Measurements from ENCODE around the gene PTPN3. TPM values are rescaled to one million over a fixed set of nuclear protein-coding genes. Genes with fewer than 3 reads are reported as not detected.

PTPN3 gene
- total RNA-seq, 1 experiment from 2014 or later = 1.1 TPM

DNA sequence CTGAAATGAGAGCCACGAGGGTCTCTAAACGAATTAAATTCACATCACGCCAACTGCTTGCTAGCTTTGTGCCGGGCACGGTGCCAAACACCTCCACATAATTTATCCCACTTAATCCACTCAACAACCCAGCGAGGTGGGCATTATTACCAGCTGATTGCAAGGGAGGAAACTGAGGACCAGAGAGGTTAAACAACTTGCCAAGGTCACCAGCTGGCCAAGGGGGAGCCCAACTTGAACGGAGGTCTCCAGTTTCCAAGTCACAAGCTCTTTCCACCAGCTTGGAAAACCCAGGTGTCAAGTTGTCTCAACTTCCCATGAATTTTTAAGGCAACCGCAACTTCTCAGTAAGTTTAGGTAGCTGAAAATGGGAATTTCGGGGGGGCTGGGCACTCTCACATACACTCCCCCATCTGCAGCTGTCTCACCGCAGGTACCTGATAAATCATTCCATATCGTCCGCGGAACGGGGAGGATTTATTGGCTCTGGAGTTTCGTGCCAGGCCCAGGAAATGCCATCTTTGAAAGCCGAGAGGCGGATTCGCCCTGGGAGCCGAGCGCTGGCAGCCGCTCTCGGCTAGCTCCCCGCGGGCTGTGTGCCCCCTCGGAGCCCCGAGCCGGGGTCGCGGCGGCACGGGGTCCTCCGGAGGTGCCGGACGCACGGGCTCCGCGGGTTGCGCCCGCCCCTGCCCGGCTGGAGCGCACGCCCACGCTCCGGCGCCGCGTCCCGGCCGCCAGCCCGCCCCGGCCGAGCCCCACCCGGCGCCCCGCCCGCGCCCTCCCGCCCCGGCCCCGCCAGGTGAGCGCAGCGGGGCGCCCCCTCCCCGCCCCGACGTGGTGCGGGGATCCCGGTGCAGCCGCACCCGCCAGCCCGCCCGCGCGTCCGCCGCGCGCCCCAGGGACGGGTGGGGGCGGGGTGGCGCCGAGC lies 617 bp downstream of the PTPN3 start:
- TF ChIP-seq, protein P1, sequence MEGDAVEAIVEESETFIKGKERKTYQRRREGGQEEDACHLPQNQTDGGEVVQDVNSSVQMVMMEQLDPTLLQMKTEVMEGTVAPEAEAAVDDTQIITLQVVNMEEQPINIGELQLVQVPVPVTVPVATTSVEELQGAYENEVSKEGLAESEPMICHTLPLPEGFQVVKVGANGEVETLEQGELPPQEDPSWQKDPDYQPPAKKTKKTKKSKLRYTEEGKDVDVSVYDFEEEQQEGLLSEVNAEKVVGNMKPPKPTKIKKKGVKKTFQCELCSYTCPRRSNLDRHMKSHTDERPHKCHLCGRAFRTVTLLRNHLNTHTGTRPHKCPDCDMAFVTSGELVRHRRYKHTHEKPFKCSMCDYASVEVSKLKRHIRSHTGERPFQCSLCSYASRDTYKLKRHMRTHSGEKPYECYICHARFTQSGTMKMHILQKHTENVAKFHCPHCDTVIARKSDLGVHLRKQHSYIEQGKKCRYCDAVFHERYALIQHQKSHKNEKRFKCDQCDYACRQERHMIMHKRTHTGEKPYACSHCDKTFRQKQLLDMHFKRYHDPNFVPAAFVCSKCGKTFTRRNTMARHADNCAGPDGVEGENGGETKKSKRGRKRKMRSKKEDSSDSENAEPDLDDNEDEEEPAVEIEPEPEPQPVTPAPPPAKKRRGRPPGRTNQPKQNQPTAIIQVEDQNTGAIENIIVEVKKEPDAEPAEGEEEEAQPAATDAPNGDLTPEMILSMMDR (conservative IDR thresholded peaks at IDR 0.05; ENCODE audit: low read depth, low read length) = no peak
- no peak for TF ChIP-seq EZH2 (IDR thresholded peaks at IDR 0.05; ENCODE audit: borderline replicate concordance, low read depth, low read length, poor library complexity, severe bottlenecking)
- Histone ChIP-seq H3K9me3 (ENCODE audit: low read depth, low read length, poor library complexity, severe bottlenecking) (no peaks in the 10 kb centered on the region), H3K4me3 (ENCODE audit: low read depth, low read length, poor library complexity, severe bottlenecking) (peak overlapping the region; percentile 35), H3K4me1 (ENCODE audit: insufficient read depth, low read length, poor library complexity, severe bottlenecking) (peaks cover 10% of the 10 kb centered on the region), H3K27ac (ENCODE audit: low read depth, low read length, poor library complexity, severe bottlenecking) (no peak overlapping the region), H3K27me3 (replicated peaks; ENCODE audit: insufficient read depth, low read depth, low read length, poor library complexity) (peaks cover 82% of the 10 kb centered on the region), H3K36me3 (ENCODE audit: insufficient read depth, low read length, poor library complexity, severe bottlenecking) (no peaks in the 10 kb centered on the region)
- POLR2A ChIA-PET (ENCODE audit: low non-redundant PET) = interaction anchor here (0.6 kb wide), 1 partner anchor 30 kb away, joined by 4 read pairs; no protein-coding TSS in a partner anchor
- peak; percentile 21 for DNase-seq (ENCODE audit: low spot score)
- no TSS peak for BruUV-seq (replicated peaks)
- intact Hi-C loops (cut with micrococcal nuclease; ENCODE audit: unreplicated experiment) = no loop called here
- CTCF ChIA-PET = no interaction called here

DNA sequence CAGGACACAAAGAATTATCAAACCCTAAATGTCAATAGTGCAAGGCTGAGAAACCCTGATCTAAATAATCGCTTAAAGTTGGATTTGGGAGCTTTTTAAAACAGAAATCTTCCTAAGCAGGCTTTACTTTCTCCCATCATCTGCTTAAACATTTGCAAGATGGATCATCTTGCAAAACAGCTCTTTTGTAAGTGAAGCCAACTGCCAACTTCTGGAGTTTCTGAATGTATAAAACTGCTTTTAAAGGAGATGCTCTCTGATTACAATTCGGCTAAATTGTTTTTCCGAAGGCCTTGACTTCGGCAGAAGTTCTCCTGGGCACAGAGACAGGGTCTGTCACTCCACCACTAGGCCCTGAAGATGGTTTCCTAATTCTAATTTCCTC lies 1.3 kb downstream of the PTPN3 start:
- BruUV-seq (replicated peaks) = no TSS peak
- DNase-seq (ENCODE audit: low spot score) = no peak
- Histone ChIP-seq H3K27ac (ENCODE audit: low read depth, low read length, poor library complexity, severe bottlenecking) (no peak overlapping the region), H3K36me3 (ENCODE audit: insufficient read depth, low read length, poor library complexity, severe bottlenecking) (no peaks in the 10 kb centered on the region), H3K4me1 (ENCODE audit: insufficient read depth, low read length, poor library complexity, severe bottlenecking) (peaks cover 10% of the 10 kb centered on the region), H3K27me3 (replicated peaks; ENCODE audit: insufficient read depth, low read depth, low read length, poor library complexity) (peaks cover 76% of the 10 kb centered on the region), H3K4me3 (ENCODE audit: low read depth, low read length, poor library complexity, severe bottlenecking) (no peak overlapping the region), H3K9me3 (ENCODE audit: low read depth, low read length, poor library complexity, severe bottlenecking) (no peaks in the 10 kb centered on the region)
- POLR2A ChIA-PET (ENCODE audit: low non-redundant PET) = no interaction called here
- TF ChIP-seq, protein P1 (conservative IDR thresholded peaks at IDR 0.05; ENCODE audit: low read depth, low read length) = no peak
- no peak for TF ChIP-seq EZH2 (IDR thresholded peaks at IDR 0.05; ENCODE audit: borderline replicate concordance, low read depth, low read length, poor library complexity, severe bottlenecking)
- intact Hi-C loops (cut with micrococcal nuclease; ENCODE audit: unreplicated experiment) = no loop called here
- CTCF ChIA-PET = no interaction called here

DNA sequence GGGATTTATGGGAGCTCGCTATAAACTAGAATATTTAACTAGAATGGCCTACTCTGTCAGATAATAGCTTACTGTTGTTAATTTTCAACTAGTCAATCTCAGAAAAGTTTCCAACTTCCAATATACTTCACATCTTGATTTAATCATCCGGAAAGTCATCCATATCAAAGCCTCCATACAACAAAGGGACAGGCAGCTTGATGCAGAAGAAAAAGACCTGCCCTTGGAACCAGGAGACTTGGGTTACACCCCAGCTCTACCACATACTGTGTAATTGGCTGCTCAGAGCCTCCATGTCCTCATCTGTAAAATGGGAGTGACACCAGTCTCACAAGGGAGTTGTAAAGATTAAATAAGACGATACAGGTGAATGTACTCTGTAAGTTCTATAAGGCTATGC lies 1.9 kb downstream of the PTPN3 start:
- ChIA-PET CTCF (no interaction called here), POLR2A (ENCODE audit: low non-redundant PET) (no interaction called here)
- Histone ChIP-seq H3K27ac (ENCODE audit: low read depth, low read length, poor library complexity, severe bottlenecking) (no peak overlapping the region), H3K9me3 (ENCODE audit: low read depth, low read length, poor library complexity, severe bottlenecking) (no peaks in the 10 kb centered on the region), H3K36me3 (ENCODE audit: insufficient read depth, low read length, poor library complexity, severe bottlenecking) (no peaks in the 10 kb centered on the region), H3K27me3 (replicated peaks; ENCODE audit: insufficient read depth, low read depth, low read length, poor library complexity) (peaks cover 70% of the 10 kb centered on the region), H3K4me1 (ENCODE audit: insufficient read depth, low read length, poor library complexity, severe bottlenecking) (peaks cover 10% of the 10 kb centered on the region), H3K4me3 (ENCODE audit: low read depth, low read length, poor library complexity, severe bottlenecking) (no peak overlapping the region)
- no peak for DNase-seq (ENCODE audit: low spot score)
- BruUV-seq (replicated peaks) = no TSS peak
- TF ChIP-seq, protein P1 (conservative IDR thresholded peaks at IDR 0.05; ENCODE audit: low read depth, low read length) = no peak
- TF ChIP-seq EZH2 (IDR thresholded peaks at IDR 0.05; ENCODE audit: borderline replicate concordance, low read depth, low read length, poor library complexity, severe bottlenecking) = no peak
- intact Hi-C loops (cut with micrococcal nuclease; ENCODE audit: unreplicated experiment) = no loop called here
